HepG2 (cell line): ENCODE data around the gene ADCY7. TPM values are rescaled to one million over a fixed set of nuclear protein-coding genes. Genes with fewer than 3 reads are reported as not detected.
A peak's percentile ranks its signal among the peaks of the same experiment; 100 is the strongest.

Source experiments
- ATF1 ChIP-seq: IDR thresholded peaks from 2 replicates; pipeline ENCODE4 v1.6.1; 2016; ENCODE audit warnings: mild to moderate bottlenecking, control low read depth
- CHCHD3 ChIP-seq: sonication (generic); formaldehyde crosslinking; IDR thresholded peaks from 2 replicates; pipeline ENCODE4 v1.8.0; 2022; ENCODE audit warnings: mild to moderate bottlenecking, missing genetic modification reagents, moderate library complexity
- FIP1L1 ChIP-seq: fragments of 200-400 bp; formaldehyde crosslinking; IDR thresholded peaks from 2 replicates; pipeline ENCODE4 v1.6.1; 2018; ENCODE audit warnings: low read depth, mild to moderate bottlenecking, low read length, moderate library complexity, borderline replicate concordance; ENCODE audit not compliant: insufficient read depth
- HMGXB4 ChIP-seq, 2 experiments: sonication (generic) in 1 of 2; formaldehyde crosslinking in 1 of 2; IDR thresholded peaks; 2 replicates each; pipeline versions ENCODE4 v1.4.0 to v1.6.1; 2018 to 2020; ENCODE audit warnings: missing genetic modification reagents in 2 of 2, borderline replicate concordance in 1 of 2, low read depth in 1 of 2, mild to moderate bottlenecking in 1 of 2, missing biosample characterization in 1 of 2
- JUNB ChIP-seq: sonication (generic); formaldehyde crosslinking; IDR thresholded peaks from 2 replicates; pipeline ENCODE4 v1.8.0; 2022; ENCODE audit warnings: missing genetic modification reagents, mild to moderate bottlenecking, borderline replicate concordance
- KMT2B ChIP-seq: IDR thresholded peaks from 2 replicates; pipeline ENCODE4 v1.6.1; 2016; ENCODE audit warnings: missing genetic modification reagents, missing compliant biosample characterization
- MIER3 ChIP-seq: IDR thresholded peaks from 2 replicates; pipeline ENCODE4 v1.6.1; 2016; ENCODE audit warnings: missing compliant biosample characterization, borderline replicate concordance
- MTF1 ChIP-seq: sonication (generic); formaldehyde crosslinking; IDR thresholded peaks from 2 replicates; pipeline ENCODE4 v1.5.0; 2020; ENCODE audit warnings: missing genetic modification reagents
- PREB ChIP-seq: sonication (generic); formaldehyde crosslinking; IDR thresholded peaks from 2 replicates; pipeline ENCODE4 v1.4.0; 2020; ENCODE audit warnings: missing genetic modification reagents
- SMAD3 ChIP-seq: sonication (generic); formaldehyde crosslinking; IDR thresholded peaks from 2 replicates; pipeline ENCODE4 v1.4.0; 2020; ENCODE audit warnings: missing genetic modification reagents
- STAG1 ChIP-seq: sonication (generic); formaldehyde crosslinking; IDR thresholded peaks from 2 replicates; pipeline ENCODE4 v1.4.0; 2020; ENCODE audit warnings: missing genetic modification reagents
- THAP11 ChIP-seq: IDR thresholded peaks from 2 replicates; pipeline ENCODE4 v1.6.1; 2016; ENCODE audit warnings: missing biosample characterization, missing genetic modification reagents
- ZNF121 ChIP-seq: sonication (generic); formaldehyde crosslinking; IDR thresholded peaks from 2 replicates; pipeline ENCODE4 v1.5.0; 2020; ENCODE audit warnings: mild to moderate bottlenecking, missing genetic modification reagents
- ZNF235 ChIP-seq: sonication (generic); formaldehyde crosslinking; IDR thresholded peaks from 2 replicates; pipeline ENCODE4 v1.8.1; 2023; ENCODE audit warnings: mild to moderate bottlenecking, missing genetic modification reagents, borderline replicate concordance
- ZNF280B ChIP-seq: sonication (generic); formaldehyde crosslinking; IDR thresholded peaks from 2 replicates; pipeline ENCODE4 v1.5.0; 2020; ENCODE audit warnings: missing genetic modification reagents, mild to moderate bottlenecking, borderline replicate concordance
- ZNF331 ChIP-seq: sonication (generic); formaldehyde crosslinking; IDR thresholded peaks from 2 replicates; pipeline ENCODE4 v1.4.0; 2020; ENCODE audit warnings: missing genetic modification reagents
- ZNF333 ChIP-seq: sonication (generic); formaldehyde crosslinking; IDR thresholded peaks from 2 replicates; pipeline ENCODE4 v1.4.0; 2020; ENCODE audit warnings: mild to moderate bottlenecking, missing genetic modification reagents, borderline replicate concordance
- ZNF33B ChIP-seq: sonication (generic); formaldehyde crosslinking; IDR thresholded peaks from 2 replicates; pipeline ENCODE4 v1.5.1; 2020; ENCODE audit warnings: mild to moderate bottlenecking, missing genetic modification reagents
- ZSCAN12 ChIP-seq: sonication (generic); formaldehyde crosslinking; IDR thresholded peaks from 2 replicates; pipeline ENCODE4 v1.9.0; 2021; ENCODE audit warnings: mild to moderate bottlenecking, missing genetic modification reagents
- ZUFSP ChIP-seq: sonication (generic); formaldehyde crosslinking; IDR thresholded peaks from 2 replicates; pipeline ENCODE4 v1.9.0; 2021; ENCODE audit warnings: missing genetic modification reagents, mild to moderate bottlenecking, borderline replicate concordance
- polyA plus RNA-seq, 8 experiments: library from polyadenylated mRNA; depleted of rRNA in 3 of 8; stranded (reverse) in 7 of 8; unstranded in 1 of 8; fragments of >200 nt; fragmentation: Illumina TruSeq in 4 of 8; extraction: Trizol in 4 of 8; gene quantifications; 2 replicates each; pipeline versions ENCODE4 v1.2.1 to v1.2.3, GENCODE V29; 2011 to 2016; ENCODE audit warnings: low read depth in 4 of 8, missing spikeins in 1 of 8, mixed read lengths in 1 of 8; ENCODE audit not compliant: insufficient read depth in 1 of 8
- total RNA-seq, 5 experiments: library from RNA; depleted of rRNA; stranded (reverse); fragments of >200 nt; fragmentation: Illumina TruSeq; extraction: Trizol; gene quantifications; 2 replicates each; pipeline ENCODE4 v1.2.3, GENCODE V29; 2016; ENCODE audit warnings: low read depth in 1 of 5

The ADCY7 gene
- total and polyA plus RNA-seq, 2 of the 13 experiments (the other 11 are each of a cell fraction or from before 2014, with no cell fraction given): 2.2 to 4.3 TPM

- TF ChIP-seq ZNF333 (CRISPR knock-in tag): no peak
- no peak for TF ChIP-seq ZNF280B (CRISPR knock-in tag)
- no peak for TF ChIP-seq MTF1
- TF ChIP-seq CHCHD3 (CRISPR knock-in tag): no peak
- TF ChIP-seq SMAD3 (CRISPR knock-in tag): peak; percentile 82
- no peak for TF ChIP-seq STAG1 (CRISPR knock-in tag)
- no peak for TF ChIP-seq HMGXB4 (CRISPR knock-in tag; IDR thresholded peaks at IDR 0.05; ENCODE audit: borderline replicate concordance in 1 of 2, low read depth in 1 of 2)
- no peak for TF ChIP-seq PREB (CRISPR knock-in tag)
- TF ChIP-seq ZNF33B (CRISPR knock-in tag): no peak
- TF ChIP-seq FIP1L1: no peak
- no peak for TF ChIP-seq ZSCAN12
- TF ChIP-seq ZUFSP (CRISPR knock-in tag): no peak
- TF ChIP-seq KMT2B (CRISPR knock-in tag): no peak; the same call in 1 of the 2 replicates
- no peak for TF ChIP-seq ZNF121 (CRISPR knock-in tag)
- TF ChIP-seq MIER3: peak; percentile 45; the same call in 1 of the 2 replicates
- no peak for TF ChIP-seq JUNB (CRISPR knock-in tag)
- TF ChIP-seq ATF1: no peak
- peak; percentile 53; the same call in 1 of the 2 replicates for TF ChIP-seq THAP11
- TF ChIP-seq ZNF235: no peak
- TF ChIP-seq ZNF331 (CRISPR knock-in tag): peak; percentile 73
Observed at GRCh38 chr16:50282955-50283631, 16.7 kb downstream of the ADCY7 start (continued).
